Hepatocyte (in vitro differentiated cells): ENCODE measurements around the gene CSF1R. TPM values are rescaled to one million over a fixed set of nuclear protein-coding genes. Genes with fewer than 3 reads are reported as not detected.

Experiments used
- DNase-seq: peaks from one replicate; pipeline ENCODE4 v3.0.0-alpha.2; 2016; ENCODE audit warnings: low spot score
- H2AFZ ChIP-seq: fragments of 200-600 bp; sonication (generic); 2 replicates; pipeline ENCODE4 v1.6.0; 2016; ENCODE audit warnings: antibody characterized with exemption, mild to moderate bottlenecking
- H3K27ac ChIP-seq: fragments of 200-600 bp; sonication (generic); 2 replicates; pipeline ENCODE4 v1.5.1; 2016; ENCODE audit warnings: mild to moderate bottlenecking
- H3K27me3 ChIP-seq: fragments of 200-600 bp; sonication (generic); 2 replicates; pipeline ENCODE4 v1.6.1; 2016
- H3K36me3 ChIP-seq: fragments of 200-600 bp; sonication (generic); replicated peaks from 2 replicates; pipeline ENCODE4 v1.5.1; 2016; ENCODE audit warnings: low read depth; ENCODE audit not compliant: insufficient read depth
- H3K4me1 ChIP-seq: fragments of 200-600 bp; sonication (generic); 2 replicates; pipeline ENCODE4 v1.5.1; 2016; ENCODE audit warnings: mild to moderate bottlenecking, moderate library complexity; ENCODE audit not compliant: insufficient read depth
- H3K4me2 ChIP-seq: fragments of 200-600 bp; sonication (generic); 2 replicates; pipeline ENCODE4 v1.6.0; 2016
- H3K4me3 ChIP-seq: fragments of 200-600 bp; sonication (generic); 2 replicates; pipeline ENCODE4 v1.5.1; 2016; ENCODE audit warnings: mild to moderate bottlenecking
- H3K79me2 ChIP-seq: fragments of 200-600 bp; sonication (generic); 2 replicates; pipeline ENCODE4 v1.6.0; 2017; ENCODE audit warnings: mild to moderate bottlenecking
- H3K9me2 ChIP-seq: fragments of 200-600 bp; sonication (generic); replicated peaks from 2 replicates; pipeline ENCODE4 v1.6.0; 2017; ENCODE audit warnings: mild to moderate bottlenecking; ENCODE audit not compliant: insufficient read depth
- H3K9me3 ChIP-seq: fragments of 200-600 bp; sonication (generic); 2 replicates; pipeline ENCODE4 v1.5.1; 2016; ENCODE audit warnings: low read depth, mild to moderate bottlenecking
- H4K20me1 ChIP-seq: fragments of 200-600 bp; sonication (generic); 2 replicates; pipeline ENCODE4 v1.6.0; 2016; ENCODE audit warnings: mild to moderate bottlenecking; ENCODE audit not compliant: insufficient read depth, poor library complexity, severe bottlenecking
- CTCF ChIP-seq: fragments of 200-600 bp; sonication (generic); IDR thresholded peaks from 2 replicates; pipeline ENCODE4 v1.5.1; 2016; ENCODE audit warnings: antibody characterized with exemption, mild to moderate bottlenecking; ENCODE audit not compliant: poor library complexity
- EZH2 ChIP-seq: fragments of 200-600 bp; sonication (generic); IDR thresholded peaks from 2 replicates; pipeline ENCODE4 v1.6.1; 2016; ENCODE audit warnings: antibody characterized with exemption, mild to moderate bottlenecking, borderline replicate concordance
- EZH2phosphoT487 ChIP-seq: fragments of 200-600 bp; sonication (generic); IDR thresholded peaks from one replicate; pipeline ENCODE4 v1.6.1; 2018; ENCODE audit warnings: antibody characterized with exemption, mild to moderate bottlenecking, low read depth, moderate library complexity; ENCODE audit not compliant: unreplicated experiment, severe bottlenecking
- WGBS: methylation state at CpG from one replicate; pipeline ENCODE4 v1.1.6; 2016; ENCODE audit warnings: low lambda C conversion rate; ENCODE audit errors: missing lambda C conversion rate; 5-methylcytosine and 5-hydroxymethylcytosine counted together
- polyA plus RNA-seq: library from polyadenylated mRNA; unstranded; fragments of >200 nt; fragmentation: Nextera tagmentation; extraction: Ambion mirVana; gene quantifications from 2 replicates; pipeline ENCODE4 v1.2.1, GENCODE V29; 2016
- total RNA-seq: library from RNA; depleted of rRNA; stranded (reverse); fragments of >200 nt; gene quantifications from 2 replicates; pipeline ENCODE4 v1.2.3, GENCODE V29; 2014

Gene CSF1R
- total and polyA plus RNA-seq, 2 experiments from 2014 or later: 3.6 to 4.7 TPM

DNA sequence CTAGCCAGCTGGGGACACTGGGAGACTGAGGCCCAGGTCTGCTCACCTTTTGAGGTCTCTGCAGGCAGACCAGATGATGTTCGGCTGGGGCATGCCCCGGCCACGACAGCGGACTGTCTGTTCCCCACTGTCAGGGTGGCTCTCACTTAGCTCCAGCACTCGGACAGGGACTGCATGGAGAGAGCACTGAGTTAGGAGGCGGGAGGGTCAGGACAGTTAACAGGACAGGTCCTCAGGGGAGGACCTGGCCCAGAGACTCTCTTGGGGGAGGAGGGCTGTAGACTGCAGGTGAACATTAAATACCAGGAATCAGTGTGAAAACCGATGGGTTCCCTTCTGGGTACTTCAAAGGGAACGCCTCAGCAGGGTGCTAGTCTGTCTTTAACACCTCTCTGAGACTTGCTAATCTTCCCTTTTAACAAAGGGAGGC, 44.2 kb upstream of the CSF1R start:
- no peaks in the 10 kb centered on the region for H3K36me3 ChIP-seq
- no peaks in the 10 kb centered on the region for H3K27me3 ChIP-seq
- H3K4me2 ChIP-seq: no peak overlapping the region
- no peak for TF ChIP-seq CTCF
- no peak for TF ChIP-seq EZH2
- no peak for TF ChIP-seq EZH2phosphoT487
- no peak overlapping the region for H3K4me3 ChIP-seq
- H3K4me1 ChIP-seq: peaks cover 6% of the 10 kb centered on the region
- H3K9me3 ChIP-seq: no peaks in the 10 kb centered on the region
- H3K27ac ChIP-seq: no peak overlapping the region
- no peaks in the 10 kb centered on the region for H4K20me1 ChIP-seq
- H3K79me2 ChIP-seq: no peaks in the 10 kb centered on the region
- DNase-seq: no peak
- no peak overlapping the region for H2AFZ ChIP-seq
- no peaks in the 10 kb centered on the region for H3K9me2 ChIP-seq
- 74% methylated on average over 8 of the region's 8 CpGs for WGBS

GRCh38 chr5:150129813-150130492, 43.6 kb upstream of the CSF1R start:
- peak; percentile 81 for DNase-seq
- no peaks in the 10 kb centered on the region for H3K9me2 ChIP-seq
- no peak overlapping the region for H3K27ac ChIP-seq
- WGBS: 45% methylated on average over 25 of the region's 25 CpGs
- no peak for TF ChIP-seq EZH2
- peak; percentile 95 for TF ChIP-seq CTCF
- H4K20me1 ChIP-seq: no peaks in the 10 kb centered on the region
- no peaks in the 10 kb centered on the region for H3K36me3 ChIP-seq
- H3K4me1 ChIP-seq: peaks cover 6% of the 10 kb centered on the region
- no peaks in the 10 kb centered on the region for H3K79me2 ChIP-seq
- no peak overlapping the region for H2AFZ ChIP-seq
- H3K4me2 ChIP-seq: no peak overlapping the region
- H3K9me3 ChIP-seq: no peaks in the 10 kb centered on the region
- no peak overlapping the region for H3K4me3 ChIP-seq
- no peaks in the 10 kb centered on the region for H3K27me3 ChIP-seq

GRCh38 chr5:150129454-150129812, 43.1 kb upstream of the CSF1R start:
- Histone ChIP-seq H3K4me3 (no peak overlapping the region), H3K4me2 (no peak overlapping the region)

More at GRCh38 chr5:150129454-150129812, 43.1 kb upstream of the CSF1R start:
- no peaks in the 10 kb centered on the region for H3K9me2 ChIP-seq
- H3K4me1 ChIP-seq: peaks cover 6% of the 10 kb centered on the region
- 87% methylated on average over 8 of the region's 8 CpGs for WGBS
- DNase-seq: no peak
- H3K36me3 ChIP-seq: no peaks in the 10 kb centered on the region
- H4K20me1 ChIP-seq: no peaks in the 10 kb centered on the region
- no peak overlapping the region for H2AFZ ChIP-seq
- H3K9me3 ChIP-seq: no peaks in the 10 kb centered on the region
- H3K79me2 ChIP-seq: no peaks in the 10 kb centered on the region
- no peaks in the 10 kb centered on the region for H3K27me3 ChIP-seq
- no peak overlapping the region for H3K27ac ChIP-seq
- TF ChIP-seq EZH2phosphoT487 (no peak), CTCF (no peak), EZH2 (no peak)
